Activated CD8-positive, alpha-beta memory T cell treated with anti-CD3 and anti-CD28 coated beads for 1 hour (primary cell): ENCODE results near the gene SLCO4A1.

Experiments used
- DNase-seq, 2 donors: peaks; one replicate each; pipeline ENCODE4 v3.0.0-alpha.2; 2020; ENCODE audit warnings: low read depth in 1 of 2; ENCODE audit errors: extremely low read depth in 1 of 2

The SLCO4A1 gene

DNA sequence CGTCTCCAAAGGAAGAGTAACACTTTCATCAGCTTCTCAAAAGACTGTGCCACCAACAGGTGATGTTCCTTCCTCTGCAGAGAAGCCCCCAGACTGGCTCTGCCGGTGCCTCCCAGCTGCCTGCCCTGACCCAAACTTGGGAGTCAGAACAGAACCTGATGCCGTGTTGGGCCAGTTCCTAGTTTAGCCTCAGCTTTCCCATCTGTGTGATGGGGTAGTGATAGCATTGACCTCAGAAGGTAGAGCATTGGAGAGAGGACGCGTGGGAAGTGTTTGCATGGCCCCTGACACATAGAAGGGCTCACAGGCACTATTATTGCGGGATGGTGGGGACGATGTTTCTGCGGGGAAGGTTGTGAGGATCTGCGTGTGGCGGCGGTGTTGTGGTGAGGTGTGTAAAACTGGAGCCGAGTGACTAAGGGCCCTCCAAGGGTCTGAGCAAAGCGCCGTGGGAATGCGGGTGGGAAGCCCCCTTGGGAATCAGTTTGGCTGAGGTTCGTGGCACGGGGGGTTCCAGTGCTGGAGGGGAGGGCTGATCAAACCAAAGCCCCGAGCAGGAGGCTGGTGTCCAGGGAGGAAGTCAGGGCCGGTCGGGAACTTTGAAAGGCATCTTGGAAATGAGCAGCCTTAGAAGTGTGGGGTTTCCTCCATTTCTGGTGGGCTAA, 68.0 kb downstream of the SLCO4A1 start:
- DNase-seq = no peak

- DNase-seq = peak in 1 of 2 donors; percentile 11
Observed at GRCh38 chr20:62710886-62711702, 68.8 kb downstream of the SLCO4A1 start.

DNA sequence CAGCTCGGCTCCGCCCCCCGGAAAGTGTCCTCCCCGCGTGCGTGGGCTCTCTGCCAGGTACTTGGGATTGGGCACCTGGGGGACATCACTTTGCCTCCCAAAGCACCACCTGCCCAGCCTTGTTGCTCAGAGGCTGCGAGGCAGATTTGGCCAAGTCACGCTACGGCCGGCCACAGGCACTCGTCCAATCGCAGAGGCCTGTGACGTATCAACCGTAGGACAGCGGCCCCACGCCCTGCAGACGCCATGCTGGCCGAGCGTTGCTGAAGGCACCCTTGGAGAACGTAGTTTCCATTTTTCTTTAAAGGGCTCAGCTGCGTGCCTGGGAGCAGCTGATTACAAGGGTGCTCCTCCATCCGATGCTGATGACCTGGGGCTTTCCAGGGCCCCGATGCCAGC, 69.4 kb downstream of the SLCO4A1 start:
- no peak for DNase-seq

DNA sequence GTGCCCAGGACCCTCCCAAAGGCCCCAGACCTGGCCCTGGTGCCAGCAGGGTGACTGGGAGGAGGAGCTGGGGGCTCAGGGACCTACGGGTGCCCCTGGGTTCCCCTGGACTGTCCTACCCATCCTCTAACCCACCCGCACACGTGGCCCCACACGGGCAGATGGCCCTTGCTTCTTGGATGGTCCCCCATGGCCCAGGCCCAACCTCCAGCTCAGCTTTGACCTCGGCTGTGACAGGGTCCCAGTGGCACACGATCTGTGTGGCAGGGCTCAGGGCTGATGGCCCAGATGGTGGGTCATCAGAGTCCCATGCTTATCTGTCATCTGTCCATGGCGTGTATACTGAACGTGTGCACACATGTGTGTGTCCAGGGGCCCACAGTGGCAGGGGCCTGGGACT, 70.3 kb downstream of the SLCO4A1 start:
- DNase-seq = no peak

GRCh38 chr20:62714006-62714405, 71.7 kb downstream of the SLCO4A1 start:
- no peak for DNase-seq

DNA sequence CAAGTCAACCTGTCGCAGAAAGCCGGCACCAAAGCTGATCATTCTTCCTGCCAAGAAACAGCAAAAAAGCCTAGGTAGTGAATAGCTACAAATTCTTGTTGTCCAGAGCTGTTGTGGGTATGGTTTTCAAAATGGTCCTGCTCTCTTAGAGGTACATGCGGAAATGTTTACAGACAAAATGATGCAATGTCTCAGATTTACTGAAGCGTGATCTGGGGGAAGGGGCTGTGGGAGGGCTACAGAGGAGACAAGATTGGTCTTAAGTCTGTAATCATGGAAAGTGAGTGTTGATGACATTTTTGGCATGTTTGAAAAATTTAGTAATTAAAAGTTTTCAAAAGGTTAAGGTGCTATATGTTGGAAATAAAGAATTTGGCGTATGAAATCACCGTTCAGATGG, 72.5 kb downstream of the SLCO4A1 start:
- no peak for DNase-seq

- DNase-seq = no peak
Observed at GRCh38 chr20:62715201-62715600, 72.9 kb downstream of the SLCO4A1 start.

DNA sequence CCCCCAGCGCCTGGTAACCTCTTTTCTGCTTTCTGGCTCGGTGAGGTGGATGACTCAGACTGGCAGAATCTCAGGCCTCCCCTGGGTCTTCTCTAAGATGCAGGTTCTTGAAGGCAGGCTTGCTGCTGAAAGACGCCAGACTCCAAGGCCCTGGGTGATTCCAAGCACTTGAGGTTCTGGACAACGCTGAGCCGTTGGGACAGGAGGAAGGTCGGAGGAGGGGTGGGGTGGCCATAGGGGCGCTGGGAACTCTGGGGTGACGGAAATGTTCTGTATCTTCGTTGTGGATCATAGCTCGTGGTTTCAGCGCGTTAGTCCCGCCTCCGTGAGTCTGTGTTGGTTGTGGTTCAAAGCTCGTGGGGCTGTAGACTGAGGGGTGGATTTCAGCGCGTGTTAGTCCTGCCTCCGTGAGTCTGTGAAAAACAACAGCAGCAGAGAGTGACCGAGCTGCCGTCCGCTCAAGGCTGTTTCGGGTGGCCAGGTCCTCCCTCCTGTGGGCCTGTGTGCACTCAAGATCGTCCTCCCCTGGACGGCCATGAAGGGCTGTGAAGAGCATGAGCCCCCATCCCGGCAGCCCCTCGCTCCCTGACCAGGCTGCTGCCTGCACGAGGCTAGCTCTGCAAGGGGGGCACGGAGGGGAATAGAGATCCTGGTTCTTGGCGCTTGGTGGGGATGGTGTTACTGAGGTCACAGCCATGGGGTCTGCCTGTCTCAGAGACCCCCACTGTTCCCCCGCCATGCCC, 74.1 kb downstream of the SLCO4A1 start:
- peak in 1 of 2 donors; percentile 19 for DNase-seq

DNA sequence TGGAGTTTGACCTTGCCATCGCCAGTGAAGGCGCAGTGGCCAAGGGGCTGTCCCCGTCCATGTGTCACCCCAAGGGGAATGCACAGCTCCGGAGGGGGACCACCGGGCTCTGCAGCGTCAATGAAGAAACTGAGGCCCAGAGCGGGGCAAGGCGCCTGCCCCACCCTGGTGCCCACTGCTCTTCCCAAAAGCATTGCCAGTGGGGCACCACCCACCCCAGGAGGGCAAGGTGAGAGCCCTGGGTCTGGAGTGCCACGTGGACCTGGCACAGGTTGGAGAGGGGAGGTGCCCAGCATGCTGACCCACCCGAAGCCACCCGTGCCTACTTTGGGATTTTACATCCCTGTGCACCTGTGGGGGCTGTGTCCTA, 74.6 kb downstream of the SLCO4A1 start:
- no peak for DNase-seq

- no peak for DNase-seq
Observed at GRCh38 chr20:62717933-62718332, 75.6 kb downstream of the SLCO4A1 start.

DNA sequence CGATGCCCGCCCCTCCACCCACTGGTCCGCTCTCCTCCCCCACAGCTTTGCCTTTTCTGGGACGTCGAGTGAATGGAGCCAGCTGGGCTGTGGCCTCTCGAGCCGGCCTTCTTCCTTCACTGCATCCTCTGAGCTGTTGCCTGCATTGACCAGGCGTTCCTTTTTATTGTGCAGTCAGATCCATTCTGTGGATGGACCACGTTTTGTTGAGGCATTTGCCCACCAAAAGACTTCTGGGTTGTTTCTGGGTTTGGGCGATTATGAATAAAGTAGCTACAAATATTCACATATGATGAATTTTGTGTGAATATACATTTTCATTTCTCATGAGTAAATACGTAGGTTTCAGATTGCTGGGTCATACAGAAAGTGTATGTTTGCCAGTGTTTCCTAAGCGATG, 76.2 kb downstream of the SLCO4A1 start:
- no peak for DNase-seq

DNA sequence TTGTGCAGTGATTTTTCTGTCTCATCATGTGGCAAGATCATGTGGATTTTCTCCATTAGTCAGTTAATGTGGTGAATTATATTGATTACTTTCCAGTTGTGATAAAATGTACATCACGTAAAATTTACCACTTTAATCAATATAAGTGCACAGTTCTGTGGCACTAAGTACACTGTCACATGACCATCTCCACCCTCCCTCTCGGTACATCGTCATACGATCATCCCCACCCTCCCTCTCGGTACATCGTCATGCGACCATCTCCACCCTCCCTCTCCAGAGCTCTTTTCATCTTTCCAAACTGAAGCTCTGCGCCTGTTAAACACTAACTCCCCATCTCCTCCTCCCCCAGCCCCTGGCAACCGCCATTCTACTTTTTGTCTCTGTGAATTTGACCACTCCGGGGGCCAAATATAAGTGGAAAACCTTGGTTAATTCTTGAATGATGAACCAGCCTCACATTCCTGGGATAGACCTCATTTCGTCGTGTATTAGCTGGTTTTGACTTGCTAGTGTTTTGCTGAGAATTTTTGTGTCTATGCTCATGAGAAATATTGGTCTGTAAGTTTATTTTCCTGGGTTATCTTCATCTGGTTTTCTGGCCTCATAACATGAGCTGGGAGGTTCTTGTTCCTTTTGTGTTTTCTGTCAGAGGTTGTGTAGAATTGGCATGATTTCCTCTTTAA, 77.1 kb downstream of the SLCO4A1 start:
- DNase-seq = no peak
